ENCODE data around the gene HNRNPR.
A peak's percentile ranks its signal among the peaks of the same experiment; 100 is the strongest.
"Not testable (repeated sequence)": the region's sequence is repeated elsewhere in the genome, so short reads cannot be mapped to it uniquely, and the experiment has no call there.

HNRNPR gene

DNA sequence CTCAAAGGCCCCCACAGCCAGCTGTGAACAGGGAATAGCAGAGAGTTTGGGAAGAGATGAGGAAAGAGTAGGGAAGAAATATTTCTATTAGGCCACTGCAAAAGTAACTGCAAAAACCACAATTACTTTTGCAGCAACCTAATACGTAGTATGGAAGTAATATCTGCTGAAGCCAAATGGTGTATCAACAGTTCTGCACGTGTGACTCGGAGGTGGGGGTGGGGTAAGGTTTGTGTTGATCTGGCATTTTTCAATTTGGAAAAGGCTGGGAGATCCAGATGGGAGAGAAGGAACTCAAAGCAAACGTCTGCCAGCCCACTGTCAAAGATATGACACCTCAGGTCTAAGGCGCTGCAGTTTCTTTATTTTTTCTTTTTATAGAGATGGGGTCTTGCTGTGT is 36.6 kb upstream of the HNRNPR start:
- TF ChIP-seq, protein P1, sequence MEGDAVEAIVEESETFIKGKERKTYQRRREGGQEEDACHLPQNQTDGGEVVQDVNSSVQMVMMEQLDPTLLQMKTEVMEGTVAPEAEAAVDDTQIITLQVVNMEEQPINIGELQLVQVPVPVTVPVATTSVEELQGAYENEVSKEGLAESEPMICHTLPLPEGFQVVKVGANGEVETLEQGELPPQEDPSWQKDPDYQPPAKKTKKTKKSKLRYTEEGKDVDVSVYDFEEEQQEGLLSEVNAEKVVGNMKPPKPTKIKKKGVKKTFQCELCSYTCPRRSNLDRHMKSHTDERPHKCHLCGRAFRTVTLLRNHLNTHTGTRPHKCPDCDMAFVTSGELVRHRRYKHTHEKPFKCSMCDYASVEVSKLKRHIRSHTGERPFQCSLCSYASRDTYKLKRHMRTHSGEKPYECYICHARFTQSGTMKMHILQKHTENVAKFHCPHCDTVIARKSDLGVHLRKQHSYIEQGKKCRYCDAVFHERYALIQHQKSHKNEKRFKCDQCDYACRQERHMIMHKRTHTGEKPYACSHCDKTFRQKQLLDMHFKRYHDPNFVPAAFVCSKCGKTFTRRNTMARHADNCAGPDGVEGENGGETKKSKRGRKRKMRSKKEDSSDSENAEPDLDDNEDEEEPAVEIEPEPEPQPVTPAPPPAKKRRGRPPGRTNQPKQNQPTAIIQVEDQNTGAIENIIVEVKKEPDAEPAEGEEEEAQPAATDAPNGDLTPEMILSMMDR (conservative IDR thresholded peaks at IDR 0.05; ENCODE audit: low read length) = no peak
- Histone ChIP-seq H3K4me2 (ENCODE audit: low read depth, low read length, poor library complexity, severe bottlenecking) (no peak overlapping the region), H3K9ac (ENCODE audit: low read depth, low read length, poor library complexity, severe bottlenecking) (no peak overlapping the region)

DNA sequence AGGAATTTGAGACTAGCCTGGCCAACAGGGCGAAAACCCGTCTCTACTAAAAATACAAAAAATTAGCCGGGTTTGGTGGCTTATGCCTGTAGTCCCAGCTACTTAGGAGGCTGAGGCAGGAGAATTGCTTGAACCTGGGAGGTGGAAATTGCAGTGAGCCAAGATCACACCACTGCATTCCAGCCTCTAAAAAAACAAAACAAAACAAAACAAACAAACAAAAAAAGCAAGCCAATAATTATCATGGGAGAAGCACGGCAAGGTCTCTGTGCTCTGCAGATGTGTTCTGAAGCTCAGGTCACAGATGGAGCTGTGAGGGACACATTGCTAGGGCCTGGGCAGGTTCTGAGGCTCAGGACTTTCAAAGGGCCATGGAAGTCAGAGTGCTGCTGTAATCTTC is 36.2 kb upstream of the HNRNPR start:
- not testable (repeated sequence) for H2AFZ ChIP-seq (ENCODE audit: low read length); H4K20me1 ChIP-seq (ENCODE audit: insufficient read depth, low read length, poor library complexity, severe bottlenecking); H3K27me3 ChIP-seq (ENCODE audit: insufficient read depth, low read length, poor library complexity, severe bottlenecking); H3K36me3 ChIP-seq (ENCODE audit: insufficient read depth, low read length); H3F3A ChIP-seq (ENCODE audit: low read depth); H3K9ac ChIP-seq (ENCODE audit: low read depth, low read length, poor library complexity, severe bottlenecking); H3K9me3 ChIP-seq (ENCODE audit: insufficient read depth, low read depth, low read length); H3K4me1 ChIP-seq (ENCODE audit: insufficient read depth, low read length, poor library complexity, severe bottlenecking); H3K79me2 ChIP-seq (ENCODE audit: insufficient read depth, low read length); H3K4me3 ChIP-seq (ENCODE audit: low read length, poor library complexity, severe bottlenecking); H3K4me2 ChIP-seq (ENCODE audit: low read depth, low read length, poor library complexity, severe bottlenecking); H3K9me2 ChIP-seq (replicated peaks; ENCODE audit: low read depth, low read length)

More for the DNA sequence above, 36.6 kb upstream of the HNRNPR start:
- Histone ChIP-seq H3K36me3 (ENCODE audit: insufficient read depth, low read length) (no peaks in the 10 kb centered on the region), H3K79me2 (ENCODE audit: insufficient read depth, low read length) (no peaks in the 10 kb centered on the region), H3F3A (ENCODE audit: low read depth) (no peaks in the 10 kb centered on the region), H3K4me3 (ENCODE audit: low read length, poor library complexity, severe bottlenecking) (no peak overlapping the region), H3K27me3 (ENCODE audit: insufficient read depth, low read length, poor library complexity, severe bottlenecking) (no peaks in the 10 kb centered on the region), H3K4me1 (ENCODE audit: insufficient read depth, low read length, poor library complexity, severe bottlenecking) (no peaks in the 10 kb centered on the region), H3K9me3 (ENCODE audit: insufficient read depth, low read depth, low read length) (no peaks in the 10 kb centered on the region), H3K9me2 (replicated peaks; ENCODE audit: low read depth, low read length) (no peaks in the 10 kb centered on the region), H2AFZ (ENCODE audit: low read length) (no peak overlapping the region), H4K20me1 (ENCODE audit: insufficient read depth, low read length, poor library complexity, severe bottlenecking) (no peaks in the 10 kb centered on the region)

DNA sequence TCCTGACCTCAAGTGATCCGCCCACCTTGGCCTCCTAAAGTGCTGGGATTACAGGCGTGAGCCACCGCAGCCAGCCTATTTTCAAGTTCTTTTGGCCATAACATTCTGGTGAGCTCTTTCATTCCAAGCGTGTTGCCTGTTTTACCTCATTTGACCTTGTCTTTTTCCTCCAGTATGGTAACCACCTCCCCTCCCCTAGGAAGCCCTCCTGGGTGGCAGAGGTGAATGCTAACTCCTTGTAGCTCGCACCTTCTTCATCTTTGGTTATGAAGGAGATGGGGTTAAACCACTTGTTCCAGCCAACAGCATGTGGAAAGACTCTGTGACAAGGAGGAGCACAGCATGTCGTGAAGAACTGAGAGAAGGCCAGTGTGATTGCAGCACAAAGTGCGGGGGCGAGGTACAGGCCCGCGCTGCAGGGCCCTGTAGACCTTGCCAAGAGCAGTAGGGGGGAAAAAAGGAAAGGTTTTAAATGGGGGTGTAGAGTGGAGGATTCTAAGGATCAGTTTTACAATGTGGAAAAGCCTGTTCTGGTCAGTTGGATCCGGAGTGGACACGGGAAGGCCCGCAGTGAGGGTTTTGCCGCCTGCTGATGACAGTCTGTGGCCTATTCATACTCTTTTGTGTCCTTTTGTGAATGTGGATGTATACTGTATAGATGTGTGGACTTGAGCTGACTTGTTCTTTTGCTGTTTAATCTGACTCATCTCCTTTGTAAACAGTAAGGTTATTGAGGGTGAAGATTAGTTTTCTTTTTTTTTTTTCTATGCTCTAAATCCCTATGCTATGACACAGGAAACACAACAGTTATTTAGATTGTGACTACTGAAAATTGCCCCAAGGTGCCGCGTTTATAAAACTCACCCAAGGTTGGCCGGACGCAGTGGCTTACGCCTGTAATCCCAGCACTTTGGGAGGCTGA is 33.1 kb upstream of the HNRNPR start:
- H3K9me3 ChIP-seq (ENCODE audit: insufficient read depth, low read depth, low read length) = no peaks in the 10 kb centered on the region
- no peaks in the 10 kb centered on the region for H3K9me2 ChIP-seq (replicated peaks; ENCODE audit: low read depth, low read length)
- H3K4me1 ChIP-seq (ENCODE audit: insufficient read depth, low read length, poor library complexity, severe bottlenecking) = peaks cover 1% of the 10 kb centered on the region
- H3K4me3 ChIP-seq (ENCODE audit: low read length, poor library complexity, severe bottlenecking) = no peak overlapping the region
- no peak for TF ChIP-seq EZH2phosphoT487 (IDR thresholded peaks at IDR 0.05; ENCODE audit: borderline replicate concordance)
- TF ChIP-seq, protein P1 (conservative IDR thresholded peaks at IDR 0.05; ENCODE audit: low read length) = no peak
- H2AFZ ChIP-seq (ENCODE audit: low read length) = no peak overlapping the region
- H3F3A ChIP-seq (ENCODE audit: low read depth) = no peaks in the 10 kb centered on the region
- no peak overlapping the region for H3K4me2 ChIP-seq (ENCODE audit: low read depth, low read length, poor library complexity, severe bottlenecking)
- no peaks in the 10 kb centered on the region for H4K20me1 ChIP-seq (ENCODE audit: insufficient read depth, low read length, poor library complexity, severe bottlenecking)
- H3K79me2 ChIP-seq (ENCODE audit: insufficient read depth, low read length) = peaks cover 6% of the 10 kb centered on the region; the same call in 1 of the 2 replicates
- H3K27me3 ChIP-seq (ENCODE audit: insufficient read depth, low read length, poor library complexity, severe bottlenecking) = no peaks in the 10 kb centered on the region
- peak overlapping the region; percentile 15 for H3K9ac ChIP-seq (ENCODE audit: low read depth, low read length, poor library complexity, severe bottlenecking)
- H3K36me3 ChIP-seq (ENCODE audit: insufficient read depth, low read length) = no peaks in the 10 kb centered on the region

DNA sequence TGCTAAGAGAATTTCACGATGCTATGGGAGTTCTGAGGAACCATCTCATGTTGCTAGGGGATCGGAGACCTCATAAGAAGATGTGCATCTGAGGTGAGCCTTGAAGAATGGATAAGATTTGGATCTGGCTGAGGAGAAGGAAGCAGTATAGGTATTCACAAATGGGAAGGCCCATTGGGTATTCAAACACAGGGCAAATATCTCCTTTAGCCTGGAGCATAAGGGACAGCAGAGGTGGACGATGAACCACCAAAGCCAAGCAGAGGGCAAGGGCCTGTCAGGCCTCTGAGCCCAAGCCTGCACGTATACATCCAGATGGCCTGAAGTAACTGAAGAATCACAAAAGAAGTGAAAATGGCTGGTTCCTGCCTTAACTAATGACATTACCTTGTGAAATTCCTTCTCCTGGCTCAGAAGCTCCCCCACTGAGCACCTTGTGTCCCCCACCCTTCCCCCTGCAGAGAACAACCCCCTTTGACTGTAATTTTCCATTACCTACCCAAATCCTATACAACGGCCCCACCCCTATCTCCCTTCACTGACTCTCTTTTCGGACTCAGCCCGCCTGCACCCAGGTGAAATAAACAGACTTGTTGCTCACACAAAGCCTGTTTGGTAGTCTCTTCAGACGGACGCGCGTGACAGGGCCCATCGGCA is 30.1 kb upstream of the HNRNPR start:
- not testable (repeated sequence) for H2AFZ ChIP-seq (ENCODE audit: low read length); H3K27me3 ChIP-seq (ENCODE audit: insufficient read depth, low read length, poor library complexity, severe bottlenecking); H3F3A ChIP-seq (ENCODE audit: low read depth); H3K4me2 ChIP-seq (ENCODE audit: low read depth, low read length, poor library complexity, severe bottlenecking); H3K9ac ChIP-seq (ENCODE audit: low read depth, low read length, poor library complexity, severe bottlenecking); H3K9me3 ChIP-seq (ENCODE audit: insufficient read depth, low read depth, low read length); H3K9me2 ChIP-seq (replicated peaks; ENCODE audit: low read depth, low read length); H3K36me3 ChIP-seq (ENCODE audit: insufficient read depth, low read length); H3K4me3 ChIP-seq (ENCODE audit: low read length, poor library complexity, severe bottlenecking); H4K20me1 ChIP-seq (ENCODE audit: insufficient read depth, low read length, poor library complexity, severe bottlenecking)
- H3K79me2 ChIP-seq (ENCODE audit: insufficient read depth, low read length) = peaks cover 36% of the 10 kb centered on the region
- peaks cover 17% of the 10 kb centered on the region for H3K4me1 ChIP-seq (ENCODE audit: insufficient read depth, low read length, poor library complexity, severe bottlenecking)

Measured in Loucy (cell line).